HG02852 (cell line): ENCODE results near the gene PIPOX.

Experiments used
- ATAC-seq: cut with Tn5 transposase; IDR thresholded peaks from one replicate; pipeline ENCODE4 v1.9.1; 2021; ENCODE audit warnings: mild to moderate bottlenecking, moderate library complexity; ENCODE audit not compliant: unreplicated experiment

PIPOX gene

GRCh38 chr17:29018788-29019474 is 24.0 kb upstream of the PIPOX start:
- no peak for ATAC-seq

- ATAC-seq, result no peak
Observed at GRCh38 chr17:29019475-29020181, 23.3 kb upstream of the PIPOX start.

GRCh38 chr17:29020576-29020975 is 22.4 kb upstream of the PIPOX start:
- ATAC-seq, result no peak

GRCh38 chr17:29021226-29021625 is 21.7 kb upstream of the PIPOX start:
- no peak for ATAC-seq

GRCh38 chr17:29022074-29022473 is 20.9 kb upstream of the PIPOX start:
- ATAC-seq, result no peak

- ATAC-seq, result no peak
Observed at GRCh38 chr17:29024316-29024952, 18.5 kb upstream of the PIPOX start.

GRCh38 chr17:29031488-29031887 is 11.5 kb upstream of the PIPOX start:
- no peak for ATAC-seq

GRCh38 chr17:29032013-29032856 is 10.7 kb upstream of the PIPOX start:
- ATAC-seq, result no peak

GRCh38 chr17:29032857-29033197 is 10.1 kb upstream of the PIPOX start:
- ATAC-seq, result no peak

- no peak for ATAC-seq
Observed at GRCh38 chr17:29034510-29034909, 8.4 kb upstream of the PIPOX start.

- no peak for ATAC-seq
Observed at GRCh38 chr17:29036584-29036983, 6.4 kb upstream of the PIPOX start.

GRCh38 chr17:29037739-29038084 is 5.2 kb upstream of the PIPOX start:
- no peak for ATAC-seq

GRCh38 chr17:29038085-29038795 is 4.7 kb upstream of the PIPOX start:
- ATAC-seq, result no peak

GRCh38 chr17:29039764-29040598 is 3.0 kb upstream of the PIPOX start:
- no peak for ATAC-seq

GRCh38 chr17:29041091-29041490 is 1.9 kb upstream of the PIPOX start:
- no peak for ATAC-seq

- no peak for ATAC-seq
Observed at GRCh38 chr17:29041571-29041970, 1.4 kb upstream of the PIPOX start.

GRCh38 chr17:29042026-29042678 is 789 bp upstream of the PIPOX start:
- ATAC-seq, result no peak

GRCh38 chr17:29043539-29044145 is 701 bp downstream of the PIPOX start:
- no peak for ATAC-seq

- no peak for ATAC-seq
Observed at GRCh38 chr17:29045026-29045425, 2.1 kb downstream of the PIPOX start.
